ENCODE measurements around the gene ABL1.
"Not testable (repeated sequence)": the region's sequence is repeated elsewhere in the genome, so short reads cannot be mapped to it uniquely, and the experiment has no call there.

DNA sequence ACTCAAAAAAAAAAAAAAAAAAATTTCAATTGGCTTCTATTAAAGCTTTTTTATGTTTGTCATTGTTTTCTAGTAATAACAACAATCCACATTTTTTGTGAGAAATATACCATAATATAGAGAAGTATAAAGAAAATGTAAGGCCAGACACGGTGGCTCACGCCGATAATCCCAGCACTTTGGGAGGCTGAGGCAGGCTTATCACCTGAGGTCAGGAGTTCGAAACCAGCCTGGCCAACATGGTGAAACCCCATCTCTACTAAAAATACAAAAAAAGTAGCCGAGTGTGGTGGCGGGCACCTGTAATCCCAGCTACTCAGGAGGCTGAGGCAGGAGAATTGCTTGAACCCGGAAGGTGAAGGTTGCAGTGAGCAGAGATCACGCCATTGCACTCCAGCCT is 13.5 kb downstream of the ABL1 start:
- TF ChIP-seq CTCF (IDR thresholded peaks at IDR 0.05; ENCODE audit: low read depth, low read length, poor library complexity, severe bottlenecking); EZH2phosphoT487 (IDR thresholded peaks at IDR 0.05; ENCODE audit: borderline replicate concordance, low read length): not testable (repeated sequence)
